Spleen (tissue), 11 donors: ENCODE data around the gene TMEM198. TPM values are rescaled to one million over a fixed set of nuclear protein-coding genes. Genes with fewer than 3 reads are reported as not detected.
A peak's percentile ranks its signal among the peaks of the same experiment; 100 is the strongest.

ENCODE experiments used
- DNase-seq: peaks from one replicate; pipeline ENCODE4 v3.0.0-alpha.2; 2020
- H3K27ac ChIP-seq, 8 donors: fragments of 200-600 bp; sonication (generic) in 7 of 8; 1 replicate in 4 of 8; 2 replicates in 4 of 8; pipeline versions ENCODE4 v1.5.0 to v1.8.0; 2016 to 2021; ENCODE audit warnings: inconsistent platforms in 4 of 8, mild to moderate bottlenecking in 4 of 8, moderate library complexity in 1 of 8
- H3K27me3 ChIP-seq, 7 donors: fragments of 200-600 bp; sonication (generic) in 6 of 7; replicated peaks in 1 of 7; 1 replicate in 4 of 7; 2 replicates in 3 of 7; pipeline versions ENCODE4 v1.5.0 to v1.8.0; 2016 to 2021; ENCODE audit warnings: inconsistent platforms in 3 of 7, mild to moderate bottlenecking in 1 of 7
- H3K36me3 ChIP-seq, 6 donors: fragments of 200-600 bp; sonication (generic) in 5 of 6; 1 replicate in 4 of 6; 2 replicates in 2 of 6; pipeline versions ENCODE4 v1.5.0 to v1.8.0; 2016 to 2021; ENCODE audit warnings: inconsistent platforms in 2 of 6
- H3K4me1 ChIP-seq, 6 donors: fragments of 200-600 bp; sonication (generic) in 5 of 6; 1 replicate in 3 of 6; 2 replicates in 3 of 6; pipeline versions ENCODE4 v1.5.0 to v1.8.0; 2016 to 2021; ENCODE audit warnings: inconsistent platforms in 3 of 6
- H3K4me3 ChIP-seq, 8 donors: fragments of 200-600 bp; sonication (generic) in 7 of 8; 1 replicate in 4 of 8; 2 replicates in 4 of 8; pipeline versions ENCODE4 v1.5.0 to v1.8.0; 2016 to 2021; ENCODE audit warnings: inconsistent platforms in 4 of 8, mild to moderate bottlenecking in 4 of 8, moderate library complexity in 2 of 8
- H3K9me3 ChIP-seq, 8 donors: fragments of 200-600 bp; sonication (generic) in 7 of 8; 1 replicate in 4 of 8; 2 replicates in 4 of 8; pipeline versions ENCODE4 v1.5.0 to v1.8.0; 2016 to 2021; ENCODE audit warnings: inconsistent platforms in 4 of 8
- CTCF ChIP-seq, 11 experiments: fragments of 200-600 bp in 7 of 11; fragments of 450-650 bp in 4 of 11; sonication (generic) in 4 of 11; IDR thresholded peaks in 8 of 11; conservative IDR thresholded peaks in 3 of 11; 1 replicate in 7 of 11; 2 replicates in 4 of 11; pipeline versions ENCODE4 v1.4.0 to v1.8.0; 2016 to 2021; ENCODE audit warnings: antibody characterized with exemption in 11 of 11, inconsistent platforms in 4 of 11, mild to moderate bottlenecking in 1 of 11
- POLR2A ChIP-seq, 3 donors: fragments of 450-650 bp; IDR thresholded peaks; one replicate each; pipeline ENCODE4 v1.5.1; 2017; ENCODE audit warnings: antibody characterized with exemption in 3 of 3, mild to moderate bottlenecking in 1 of 3
- POLR2AphosphoS5 ChIP-seq, 3 donors: sonication (generic); formaldehyde crosslinking; IDR thresholded peaks; one replicate each; pipeline ENCODE4 v1.5.1; 2017; ENCODE audit warnings: antibody characterized with exemption in 3 of 3
- WGBS, 5 donors: extraction: QIAGEN DNeasy Blood & Tissue Kit in 3 of 5; methylation state at CpG; one replicate each; pipeline versions ENCODE4 v1.1.5 to v1.1.7; 2013 to 2018; 5-methylcytosine and 5-hydroxymethylcytosine counted together
- intact Hi-C: fragments of 100-400 bp; cut with DNase I; formaldehyde crosslinking; loops from one replicate; pipeline ENCODE4 v1.15.0; 2023; ENCODE audit warnings: low total_unique reads
- polyA plus RNA-seq, 3 donors: library from polyadenylated mRNA; stranded (reverse); fragments of 200-250 nt; gene quantifications; one replicate each; pipeline ENCODE4 v1.2.1, GENCODE V29; 2013
- total RNA-seq, 7 donors: library from RNA; depleted of rRNA in 3 of 7; stranded (reverse); fragments of >200 nt in 3 of 7; fragmentation: NEBNext Ultra II Directional in 4 of 7; extraction: Animal tissue kit (Norgen Biotek cat#: 25700) in 4 of 7; gene quantifications; one replicate each; pipeline versions ENCODE4 v1.1.0 to v1.2.1, GENCODE V29; 2016 to 2021
- donor health status: healthy with polysubstance abuse.
- donor health status: DM: no; HTN: no; CAD: no; lungs with moderate emphysema.
- donor health status: DM: no; HTN: no; CAD: no.
- donor health status: Bipolar disorder and iron deficiency.
- donor health status: healthy.
- donor health status: DM: no; HTN: no; CAD: no.
- donor health status: DM: yes; HTN: yes; CAD: no.

Gene TMEM198
- total and polyA plus RNA-seq, 10 donors = 0.39 to 2.8 (median 1.3) TPM

- intact Hi-C loops = no loop called here
- no peaks in the 10 kb centered on the region for H3K36me3 ChIP-seq
- TF ChIP-seq POLR2A (IDR thresholded peaks at IDR 0.05) (no peak), CTCF (IDR thresholded peaks at IDR 0.05 in 8 of 11, conservative IDR thresholded peaks at IDR 0.05 in 3 of 11) (peak in 1 of 11 experiments; percentile 13), POLR2AphosphoS5 (IDR thresholded peaks at IDR 0.05) (peak in 2 of 3 donors; percentile 56 to 71)
- H3K4me1 ChIP-seq = peaks cover 9 to 25% (median 19%) of the 10 kb centered on the region in 6 donors
- no peaks in the 10 kb centered on the region for H3K9me3 ChIP-seq
- H3K4me3 ChIP-seq = peak overlapping the region; percentile 48 to 78 (median 58)
- peaks cover 0 to 98% (median 35%) of the 10 kb centered on the region in 7 donors for H3K27me3 ChIP-seq
- 2 to 5% (median 4%) methylated on average over 24 to 99 of the region's 99 CpGs for WGBS, 5 donors
- peak overlapping the region in 3 of 8 donors; percentile 41 to 63 (median 51) for H3K27ac ChIP-seq
- DNase-seq = peak; percentile 92
Measured at GRCh38 chr2:219552382-219553167, 8.7 kb downstream of the TMEM198 start.

- Histone ChIP-seq H3K36me3 (no peaks in the 10 kb centered on the region), H3K4me3 (peak overlapping the region in 7 of 8 donors; percentile 48 to 78 (median 56)), H3K9me3 (no peaks in the 10 kb centered on the region), H3K4me1 (peaks cover 9 to 25% (median 19%) of the 10 kb centered on the region in 6 donors), H3K27ac (no peak overlapping the region), H3K27me3 (peaks cover 0 to 98% (median 35%) of the 10 kb centered on the region in 7 donors)
- 34 to 52% (median 37%) methylated on average over 6 to 7 of the region's 7 CpGs for WGBS, 5 donors
- TF ChIP-seq POLR2AphosphoS5 (IDR thresholded peaks at IDR 0.05) (no peak), CTCF (IDR thresholded peaks at IDR 0.05 in 8 of 11, conservative IDR thresholded peaks at IDR 0.05 in 3 of 11) (no peak), POLR2A (IDR thresholded peaks at IDR 0.05) (no peak)
- DNase-seq = no peak
- intact Hi-C loops = no loop called here
Measured at GRCh38 chr2:219553168-219553417, 9.3 kb downstream of the TMEM198 start.

GRCh38 chr2:219553463-219553963 lies 9.7 kb downstream of the TMEM198 start:
- H3K27ac ChIP-seq = no peak overlapping the region
- peaks cover 0 to 99% (median 35%) of the 10 kb centered on the region in 7 donors for H3K27me3 ChIP-seq
- DNase-seq = no peak
- no peaks in the 10 kb centered on the region for H3K9me3 ChIP-seq
- peaks cover 9 to 25% (median 19%) of the 10 kb centered on the region in 6 donors for H3K4me1 ChIP-seq
- WGBS, 5 donors = 82 to 89% (median 89%) methylated on average over 12 of the region's 12 CpGs
- intact Hi-C loops = no loop called here
- no peaks in the 10 kb centered on the region for H3K36me3 ChIP-seq
- peak overlapping the region in 1 of 8 donors; percentile 78 for H3K4me3 ChIP-seq
- TF ChIP-seq POLR2A (IDR thresholded peaks at IDR 0.05) = no peak
- TF ChIP-seq CTCF (IDR thresholded peaks at IDR 0.05 in 8 of 11, conservative IDR thresholded peaks at IDR 0.05 in 3 of 11) = no peak
- TF ChIP-seq POLR2AphosphoS5 (IDR thresholded peaks at IDR 0.05) = no peak

- peak; percentile 79 for DNase-seq
- 93 to 95% (median 94%) methylated on average over 9 to 15 of the region's 15 CpGs for WGBS, 5 donors
- H3K27me3 ChIP-seq = peaks cover 0 to 92% (median 35%) of the 10 kb centered on the region in 7 donors
Measured at GRCh38 chr2:219554350-219554749, 10.5 kb downstream of the TMEM198 start.

More at GRCh38 chr2:219554350-219554749, 10.5 kb downstream of the TMEM198 start:
- no peaks in the 10 kb centered on the region for H3K9me3 ChIP-seq
- H3K4me1 ChIP-seq = peaks cover 9 to 25% (median 19%) of the 10 kb centered on the region in 6 donors
- H3K4me3 ChIP-seq = no peak overlapping the region
- intact Hi-C loops = no loop called here
- no peak for TF ChIP-seq POLR2AphosphoS5 (IDR thresholded peaks at IDR 0.05)
- TF ChIP-seq CTCF (IDR thresholded peaks at IDR 0.05 in 8 of 11, conservative IDR thresholded peaks at IDR 0.05 in 3 of 11) = no peak
- TF ChIP-seq POLR2A (IDR thresholded peaks at IDR 0.05) = no peak
- H3K36me3 ChIP-seq = no peaks in the 10 kb centered on the region
- H3K27ac ChIP-seq = no peak overlapping the region
